Activated naive CD8-positive, alpha-beta T cell treated with anti-CD3 and anti-CD28 coated beads, Interleukin-2, amount 50 U/mL, for 16 hours (primary cell): Measurements from ENCODE around the gene GALNT15.
A peak's percentile ranks its signal among the peaks of the same experiment; 100 is the strongest.

ENCODE experiments used
- DNase-seq: peaks from one replicate; pipeline ENCODE4 v3.0.0-alpha.2; 2020; ENCODE audit warnings: low read depth, low spot score

The GALNT15 gene

GRCh38 chr3:16168211-16168610, 6.3 kb upstream of the GALNT15 start:
- no peak for DNase-seq

GRCh38 chr3:16171009-16171408, 3.5 kb upstream of the GALNT15 start:
- DNase-seq = no peak

- no peak for DNase-seq
Measured at GRCh38 chr3:16171825-16172224, 2.7 kb upstream of the GALNT15 start.

- DNase-seq = no peak
Measured at GRCh38 chr3:16173283-16174025, 1.0 kb upstream of the GALNT15 start.

- DNase-seq = no peak
Measured at GRCh38 chr3:16174026-16174355, 489 bp upstream of the GALNT15 start.

- no peak for DNase-seq
Measured at GRCh38 chr3:16174976-16175901, 759 bp downstream of the GALNT15 start.

GRCh38 chr3:16176391-16177030, 2.0 kb downstream of the GALNT15 start:
- no peak for DNase-seq

GRCh38 chr3:16177382-16177781, 2.9 kb downstream of the GALNT15 start:
- DNase-seq = no peak

- peak; percentile 16 for DNase-seq
Measured at GRCh38 chr3:16177962-16178627, 3.6 kb downstream of the GALNT15 start.

- DNase-seq = no peak
Measured at GRCh38 chr3:16178628-16178988, 4.1 kb downstream of the GALNT15 start.

- DNase-seq = no peak
Measured at GRCh38 chr3:16179261-16179660, 4.8 kb downstream of the GALNT15 start.

GRCh38 chr3:16179771-16180736, 5.6 kb downstream of the GALNT15 start:
- no peak for DNase-seq

GRCh38 chr3:16180737-16181134, 6.3 kb downstream of the GALNT15 start:
- no peak for DNase-seq

GRCh38 chr3:16181361-16181760, 6.9 kb downstream of the GALNT15 start:
- no peak for DNase-seq

- no peak for DNase-seq
Measured at GRCh38 chr3:16182183-16182582, 7.7 kb downstream of the GALNT15 start.

- no peak for DNase-seq
Measured at GRCh38 chr3:16182612-16183011, 8.1 kb downstream of the GALNT15 start.

- no peak for DNase-seq
Measured at GRCh38 chr3:16183082-16183481, 8.6 kb downstream of the GALNT15 start.

- DNase-seq = no peak
Measured at GRCh38 chr3:16183601-16184270, 9.3 kb downstream of the GALNT15 start.

GRCh38 chr3:16186086-16186485, 11.6 kb downstream of the GALNT15 start:
- no peak for DNase-seq

GRCh38 chr3:16186565-16186964, 12.1 kb downstream of the GALNT15 start:
- no peak for DNase-seq
